ENCODE data around the gene PKD1L1.

- no peak for TF ChIP-seq POLR2A (IDR thresholded peaks at IDR 0.05; ENCODE audit: low read depth, low read length)
- TF ChIP-seq POLR2AphosphoS5 (IDR thresholded peaks at IDR 0.05; ENCODE audit: low read depth, low read length) = no peak
- no peak for TF ChIP-seq TAF1 (IDR thresholded peaks at IDR 0.05; ENCODE audit: borderline replicate concordance, low read depth, low read length)
Measured at GRCh38 chr7:47866120-47866519, 82.1 kb downstream of the PKD1L1 start.
